Progenitor cell of endocrine pancreas (in vitro differentiated cells): Measurements from ENCODE around the gene ERC1. TPM values are rescaled to one million over a fixed set of nuclear protein-coding genes. Genes with fewer than 3 reads are reported as not detected.
A peak's percentile ranks its signal among the peaks of the same experiment; 100 is the strongest.

Source experiments
- DNase-seq: peaks from one replicate; pipeline ENCODE4 v3.0.0; 2021; ENCODE audit warnings: low spot score; ENCODE audit not compliant: unreplicated experiment
- H3K27ac Mint-ChIP-seq: 2 replicates; pipeline ENCODE4 v1.8.0; 2021; ENCODE audit warnings: mild to moderate bottlenecking, moderate library complexity, mixed read lengths
- H3K27me3 Mint-ChIP-seq: 2 replicates; pipeline ENCODE4 v1.8.0; 2021; ENCODE audit warnings: mixed read lengths
- H3K36me3 Mint-ChIP-seq: 2 replicates; pipeline ENCODE4 v1.8.0; 2022; ENCODE audit warnings: mixed read lengths; ENCODE audit not compliant: insufficient read depth
- H3K4me1 Mint-ChIP-seq: 2 replicates; pipeline ENCODE4 v1.8.0; 2021; ENCODE audit warnings: low read depth, mixed read lengths
- H3K4me3 Mint-ChIP-seq: 2 replicates; pipeline ENCODE4 v1.8.0; 2021; ENCODE audit warnings: low read depth, mild to moderate bottlenecking, moderate library complexity, mixed read lengths
- H3K9me3 Mint-ChIP-seq: 2 replicates; pipeline ENCODE4 v1.8.0; 2021; ENCODE audit warnings: low read depth, mixed read lengths
- CTCF ChIP-seq: fragments of 200-600 bp; sonication (generic); IDR thresholded peaks from one replicate; pipeline ENCODE4 v1.5.0; 2021; ENCODE audit warnings: antibody characterized with exemption, mild to moderate bottlenecking; ENCODE audit not compliant: unreplicated experiment
- total RNA-seq: library from RNA; stranded (reverse); gene quantifications from 2 replicates; pipeline ENCODE4 v1.2.1, GENCODE V29; 2021

Gene ERC1
- total RNA-seq, 1 donor from 2014 or later: 146 TPM

DNA sequence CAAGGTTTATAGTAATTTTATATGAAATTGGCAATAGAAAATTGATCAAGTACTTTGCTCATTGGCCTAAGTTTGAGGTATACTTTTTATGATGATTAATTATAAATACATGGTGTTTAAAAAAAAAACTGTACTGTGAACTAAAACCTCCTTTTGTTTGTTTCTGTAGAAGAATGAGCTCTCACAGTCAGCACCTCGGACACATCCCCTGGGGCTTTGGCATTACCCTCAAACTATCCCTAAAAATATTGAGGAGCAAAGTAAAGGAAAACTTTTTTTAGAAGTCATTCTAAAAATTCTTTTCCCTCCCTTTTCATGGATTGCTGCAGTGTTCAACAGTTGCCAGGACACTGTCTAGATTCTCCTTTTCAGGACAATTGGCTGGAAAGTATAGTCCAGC lies 419.8 kb downstream of the ERC1 start:
- Mint-ChIP-seq H3K4me3 (no peak overlapping the region), H3K27ac (no peak overlapping the region), H3K36me3 (peaks cover 28% of the 10 kb centered on the region), H3K9me3 (no peaks in the 10 kb centered on the region), H3K27me3 (no peaks in the 10 kb centered on the region), H3K4me1 (no peaks in the 10 kb centered on the region)
- no peak for TF ChIP-seq CTCF
- DNase-seq: no peak

- Mint-ChIP-seq H3K27ac (peak overlapping the region; percentile 30), H3K36me3 (peaks cover 34% of the 10 kb centered on the region), H3K27me3 (no peaks in the 10 kb centered on the region), H3K9me3 (no peaks in the 10 kb centered on the region), H3K4me1 (no peaks in the 10 kb centered on the region), H3K4me3 (no peak overlapping the region)
- no peak for DNase-seq
- no peak for TF ChIP-seq CTCF
Observed at GRCh38 chr12:1413930-1414329, 422.9 kb downstream of the ERC1 start.

GRCh38 chr12:1418144-1418543 lies 427.1 kb downstream of the ERC1 start:
- Mint-ChIP-seq H3K9me3 (peaks cover 13% of the 10 kb centered on the region), H3K27me3 (no peaks in the 10 kb centered on the region), H3K36me3 (peaks cover 58% of the 10 kb centered on the region), H3K4me1 (no peaks in the 10 kb centered on the region), H3K4me3 (no peak overlapping the region), H3K27ac (no peak overlapping the region)
- TF ChIP-seq CTCF: no peak
- no peak for DNase-seq

DNA sequence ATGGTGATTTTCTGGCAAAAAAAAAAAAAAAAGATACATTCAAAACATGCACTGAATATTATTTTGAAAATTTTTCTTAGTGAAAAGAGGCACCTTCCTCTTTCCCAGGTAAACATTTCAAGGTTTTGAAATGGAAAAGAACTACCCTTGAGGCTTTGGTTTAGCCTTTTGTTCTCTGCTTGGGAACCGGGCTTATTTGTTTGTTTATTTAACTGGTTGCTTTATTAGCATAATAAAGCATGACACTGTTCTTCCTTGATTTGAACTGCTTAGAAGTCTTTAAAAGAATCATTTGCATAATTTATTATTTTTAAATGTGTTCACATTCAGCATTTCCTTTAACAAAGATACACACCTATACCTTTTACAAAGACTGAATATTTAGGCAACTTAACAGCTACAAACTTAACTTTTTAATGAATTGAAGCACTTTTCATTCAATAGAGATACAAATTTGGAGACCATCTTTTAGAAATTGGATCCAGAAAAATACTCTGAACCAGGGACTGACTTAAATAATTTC lies 428.9 kb downstream of the ERC1 start:
- H3K4me1 Mint-ChIP-seq: peaks cover 4% of the 10 kb centered on the region
- no peaks in the 10 kb centered on the region for H3K27me3 Mint-ChIP-seq
- peaks cover 14% of the 10 kb centered on the region for H3K9me3 Mint-ChIP-seq
- H3K27ac Mint-ChIP-seq: no peak overlapping the region
- no peak overlapping the region for H3K4me3 Mint-ChIP-seq
- H3K36me3 Mint-ChIP-seq: peaks cover 49% of the 10 kb centered on the region
- TF ChIP-seq CTCF: no peak
- no peak for DNase-seq

DNA sequence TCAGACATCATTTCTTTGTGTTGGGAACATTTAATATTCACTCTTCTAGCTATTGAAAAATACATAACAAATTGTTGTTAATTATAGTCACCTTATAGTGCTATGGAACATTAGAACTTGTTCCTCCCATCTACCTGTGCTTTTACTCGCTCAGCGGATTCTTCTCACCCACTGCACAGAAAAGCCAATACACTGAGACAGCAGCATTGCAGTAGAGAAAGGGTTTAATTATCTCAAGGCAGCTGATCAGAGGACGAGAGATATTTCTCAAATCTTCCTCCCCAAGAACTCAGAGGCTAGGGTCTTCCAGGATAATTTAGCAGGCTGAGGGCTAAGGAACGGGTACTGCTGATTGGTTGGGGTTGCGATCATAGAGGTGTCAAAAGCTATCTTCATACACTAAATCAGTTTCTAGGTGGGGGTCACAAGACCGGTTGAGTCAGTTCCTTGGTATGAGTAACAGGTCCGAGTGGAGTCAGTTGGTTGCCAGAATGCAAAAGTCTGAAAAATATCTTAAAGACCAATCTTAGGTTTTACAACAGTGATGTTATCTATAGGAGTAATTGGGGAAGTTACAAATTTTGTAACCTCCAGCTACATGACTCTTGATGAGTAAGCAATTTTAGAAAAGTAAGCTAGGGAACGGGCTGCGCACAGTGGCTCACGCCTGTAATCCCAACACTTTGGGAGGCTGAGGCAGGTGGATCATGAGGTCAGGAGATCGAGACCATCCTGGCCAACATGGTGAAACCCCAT lies 430.2 kb downstream of the ERC1 start:
- peaks cover 14% of the 10 kb centered on the region for H3K9me3 Mint-ChIP-seq
- no peak overlapping the region for H3K27ac Mint-ChIP-seq
- TF ChIP-seq CTCF: no peak
- no peaks in the 10 kb centered on the region for H3K27me3 Mint-ChIP-seq
- no peak overlapping the region for H3K4me3 Mint-ChIP-seq
- no peak for DNase-seq
- H3K4me1 Mint-ChIP-seq: peaks cover 4% of the 10 kb centered on the region
- H3K36me3 Mint-ChIP-seq: peaks cover 45% of the 10 kb centered on the region
